Adrenal gland (tissue), 12 donors: Measurements from ENCODE around the gene INS. TPM values are rescaled to one million over a fixed set of nuclear protein-coding genes. Genes with fewer than 3 reads are reported as not detected.

ENCODE experiments used
- DNase-seq, 7 donors: peaks; one replicate each; pipeline ENCODE4 v3.0.0-alpha.2; 2019 to 2020
- H3K27ac ChIP-seq, 5 donors: fragments of 200-600 bp; sonication (generic) in 4 of 5; 1 replicate in 3 of 5; 2 replicates in 2 of 5; pipeline versions ENCODE4 v1.5.1 to v1.8.0; 2016 to 2020; ENCODE audit warnings: mild to moderate bottlenecking in 1 of 5
- H3K27me3 ChIP-seq: fragments of 200-600 bp; 2 replicates; pipeline ENCODE4 v1.8.0; 2021
- H3K36me3 ChIP-seq, 2 donors: fragments of 200-600 bp; replicated peaks in 1 of 2; 1 replicate in 1 of 2; 2 replicates in 1 of 2; pipeline versions ENCODE4 v1.5.1 to v1.8.0; 2018 to 2022
- H3K4me1 ChIP-seq, 2 donors: fragments of 200-600 bp; replicated peaks in 1 of 2; 1 replicate in 1 of 2; 2 replicates in 1 of 2; pipeline versions ENCODE4 v1.5.1 to v1.8.0; 2018 to 2021
- H3K4me3 ChIP-seq, 4 donors: fragments of 200-600 bp; sonication (generic) in 3 of 4; one replicate each; pipeline ENCODE4 v1.5.1; 2016 to 2018
- H3K9me3 ChIP-seq, 3 donors: fragments of 200-600 bp; sonication (generic) in 1 of 3; replicated peaks in 1 of 3; 1 replicate in 2 of 3; 2 replicates in 1 of 3; pipeline versions ENCODE4 v1.5.1 to v1.8.0; 2016 to 2021
- POLR2A ChIP-seq, 2 donors: fragments of 450-650 bp; IDR thresholded peaks; one replicate each; pipeline ENCODE4 v1.6.1; 2017; ENCODE audit warnings: antibody characterized with exemption in 2 of 2, mild to moderate bottlenecking in 2 of 2, moderate library complexity in 1 of 2
- WGBS, 4 donors: extraction: QIAGEN DNeasy Blood & Tissue Kit in 2 of 4; methylation state at CpG; one replicate each; pipeline versions ENCODE4 v1.1.5 to v1.1.7; 2013 to 2017; 5-methylcytosine and 5-hydroxymethylcytosine counted together
- intact Hi-C, 2 donors: fragments of 100-400 bp; cut with DNase I; formaldehyde crosslinking; loops; one replicate each; pipeline versions ENCODE4 v1.14.1 to v1.15.0; 2022 to 2023
- polyA plus RNA-seq, 3 donors: library from polyadenylated mRNA; stranded (reverse); fragments of 200-250 nt in 2 of 3; fragments of 350-450 nt in 1 of 3; fragmentation: Illumina TruSeq in 1 of 3; extraction: RNeasy Lipid Tissue Mini Kit (QIAGEN cat#74804) in 1 of 3; gene quantifications; one replicate each; pipeline ENCODE4 v1.2.3, GENCODE V29; 2013 to 2014
- total RNA-seq, 9 donors: library from RNA; depleted of rRNA in 4 of 9; stranded (reverse); fragments of >200 nt in 4 of 9; fragments of 120-200 nt in 1 of 9; fragmentation: NEBNext Ultra II Directional in 1 of 9; extraction: Animal tissue kit (Norgen Biotek cat#: 25700) in 1 of 9; gene quantifications; one replicate each; pipeline versions ENCODE4 v1.1.0 to v1.2.4, GENCODE V29; 2013 to 2023
- TF ChIP-seq, protein P1 (sequence below), 6 experiments: fragments of 450-650 bp in 4 of 6; fragments of 200-600 bp in 2 of 6; sonication (generic) in 1 of 6; IDR thresholded peaks; 1 replicate in 5 of 6; 2 replicates in 1 of 6; pipeline versions ENCODE4 v1.5.1 to v1.8.0; 2016 to 2021; ENCODE audit warnings: antibody characterized with exemption in 6 of 6, mild to moderate bottlenecking in 2 of 6, moderate library complexity in 1 of 6
- donor health status: healthy with polysubstance abuse.
- donor health status: Bipolar disorder and iron deficiency.
- donor health status: DM: yes; HTN: yes; CAD: no.
- donor health status: DM: no; HTN: no; CAD: no.
- donor health status: DM: no; HTN: no; CAD: no.
- donor health status: DM: yes; HTN: yes; CAD: no.

The INS gene
- total and polyA plus RNA-seq, 12 donors: 0.72 to 45.2 (median 6.5) TPM; not detected in 8

DNA sequence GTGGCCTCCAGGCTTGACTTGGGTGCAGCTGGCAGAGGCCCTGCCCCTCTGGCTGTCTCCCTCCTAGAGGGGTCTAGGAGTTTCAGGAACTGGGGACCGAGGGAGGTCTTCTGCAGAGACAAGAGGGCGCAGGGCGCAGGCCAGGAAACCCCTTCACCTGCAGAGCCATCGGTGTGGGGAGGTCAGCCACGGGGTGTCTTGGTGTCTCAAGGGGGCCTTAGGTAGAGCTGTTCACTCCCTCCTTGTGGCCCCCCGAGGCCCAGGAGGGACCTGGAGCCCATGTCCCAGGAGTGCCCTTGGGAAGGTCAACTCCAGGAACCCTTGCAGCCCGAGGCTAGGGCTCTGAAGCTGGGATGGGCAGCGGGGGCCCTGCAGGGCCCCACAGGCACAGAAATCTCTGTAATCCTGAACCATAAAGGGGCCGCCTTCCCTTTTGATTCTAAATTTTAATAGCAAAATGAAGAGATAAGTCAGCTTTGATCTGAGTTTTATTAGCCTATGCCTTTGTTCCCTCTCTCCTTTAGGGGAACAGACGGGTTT, 42.0 kb upstream of the INS start:
- intact Hi-C loops: loop anchor here in 1 of 2 donors (10.0 kb wide), 1 partner anchor 322 kb away; no protein-coding TSS in a partner anchor
- no peaks in the 10 kb centered on the region for H3K27me3 ChIP-seq
- H3K4me1 ChIP-seq: no peaks in the 10 kb centered on the region
- no peak overlapping the region for H3K4me3 ChIP-seq
- no peaks in the 10 kb centered on the region for H3K36me3 ChIP-seq
- TF ChIP-seq, protein P1, sequence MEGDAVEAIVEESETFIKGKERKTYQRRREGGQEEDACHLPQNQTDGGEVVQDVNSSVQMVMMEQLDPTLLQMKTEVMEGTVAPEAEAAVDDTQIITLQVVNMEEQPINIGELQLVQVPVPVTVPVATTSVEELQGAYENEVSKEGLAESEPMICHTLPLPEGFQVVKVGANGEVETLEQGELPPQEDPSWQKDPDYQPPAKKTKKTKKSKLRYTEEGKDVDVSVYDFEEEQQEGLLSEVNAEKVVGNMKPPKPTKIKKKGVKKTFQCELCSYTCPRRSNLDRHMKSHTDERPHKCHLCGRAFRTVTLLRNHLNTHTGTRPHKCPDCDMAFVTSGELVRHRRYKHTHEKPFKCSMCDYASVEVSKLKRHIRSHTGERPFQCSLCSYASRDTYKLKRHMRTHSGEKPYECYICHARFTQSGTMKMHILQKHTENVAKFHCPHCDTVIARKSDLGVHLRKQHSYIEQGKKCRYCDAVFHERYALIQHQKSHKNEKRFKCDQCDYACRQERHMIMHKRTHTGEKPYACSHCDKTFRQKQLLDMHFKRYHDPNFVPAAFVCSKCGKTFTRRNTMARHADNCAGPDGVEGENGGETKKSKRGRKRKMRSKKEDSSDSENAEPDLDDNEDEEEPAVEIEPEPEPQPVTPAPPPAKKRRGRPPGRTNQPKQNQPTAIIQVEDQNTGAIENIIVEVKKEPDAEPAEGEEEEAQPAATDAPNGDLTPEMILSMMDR (IDR thresholded peaks at IDR 0.05): no peak
- no peaks in the 10 kb centered on the region for H3K9me3 ChIP-seq
- DNase-seq: peak in 1 of 7 donors; percentile 13
- no peak overlapping the region for H3K27ac ChIP-seq
- 71 to 86% (median 82%) methylated on average over 4 to 10 of the region's 10 CpGs for WGBS, 4 donors

DNA sequence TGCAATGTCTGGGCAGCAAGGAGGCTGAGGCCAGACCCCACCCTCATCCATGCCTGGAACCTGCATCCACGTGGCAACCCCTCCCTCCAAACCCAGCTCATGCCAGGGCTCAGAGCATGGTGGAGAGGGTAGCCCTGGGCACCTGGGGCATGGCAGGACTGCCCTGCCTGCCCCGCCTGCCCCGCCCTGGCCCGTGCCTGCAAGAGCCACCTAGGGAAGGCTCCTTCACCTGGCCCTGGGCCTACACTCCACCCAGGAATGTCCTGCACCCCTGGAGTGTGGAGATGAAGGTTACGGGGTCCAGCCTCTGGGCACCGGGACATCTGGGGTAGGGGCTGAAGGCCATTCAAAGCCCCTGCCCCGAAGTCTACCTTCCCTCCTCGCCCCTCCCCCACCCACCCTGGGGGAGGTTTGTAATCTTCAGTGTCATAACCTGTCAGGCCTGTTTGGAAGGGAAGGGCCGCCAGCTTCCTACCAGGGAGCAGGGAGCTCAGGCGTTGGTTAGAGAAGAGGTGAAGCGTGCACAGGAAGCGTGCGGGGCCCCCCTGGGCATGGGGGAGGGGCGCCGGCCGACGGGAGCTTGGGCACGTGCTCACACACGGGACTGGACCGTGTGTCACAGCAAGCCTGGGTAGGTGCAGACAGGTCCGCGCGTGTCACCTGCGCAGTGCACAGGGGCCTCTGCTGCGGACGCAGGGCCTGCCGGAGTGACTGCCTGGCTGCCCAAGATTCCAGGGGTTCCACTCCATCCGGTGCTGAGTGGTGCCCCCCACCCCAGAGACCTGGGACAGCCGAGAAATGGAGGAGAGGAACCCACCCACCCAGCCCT, 41.3 kb upstream of the INS start:
- H3K27ac ChIP-seq: no peak overlapping the region
- intact Hi-C loops: loop anchor here in 1 of 2 donors (10.0 kb wide), 1 partner anchor 323 kb away; no protein-coding TSS in a partner anchor
- no peak overlapping the region for H3K4me3 ChIP-seq
- H3K27me3 ChIP-seq: no peaks in the 10 kb centered on the region
- no peak for TF ChIP-seq POLR2A (IDR thresholded peaks at IDR 0.05)
- TF ChIP-seq, protein P1 (IDR thresholded peaks at IDR 0.05): no peak
- H3K4me1 ChIP-seq: no peaks in the 10 kb centered on the region
- DNase-seq: no peak
- no peaks in the 10 kb centered on the region for H3K36me3 ChIP-seq
- no peaks in the 10 kb centered on the region for H3K9me3 ChIP-seq
- 44 to 79% (median 67%) methylated on average over 14 to 29 of the region's 29 CpGs for WGBS, 4 donors

DNA sequence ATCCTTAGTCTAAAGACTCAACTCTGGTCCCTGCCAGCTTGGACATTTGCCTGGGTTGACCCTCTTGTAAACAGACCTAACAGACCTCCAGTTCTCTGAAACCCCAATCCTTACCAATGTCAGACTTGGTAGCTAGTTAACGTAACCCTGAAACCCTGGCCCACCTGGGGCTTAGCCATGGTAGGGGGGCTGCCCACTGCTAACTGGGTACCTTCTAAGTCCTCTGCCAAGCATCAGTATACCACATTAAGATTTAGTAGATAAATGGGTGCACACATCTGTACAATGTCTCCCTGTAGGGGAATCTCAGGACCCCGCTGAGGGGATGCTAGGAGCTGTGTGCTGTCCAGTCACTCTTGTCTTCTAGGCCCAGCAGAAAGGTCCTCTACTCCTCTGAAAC, 40.5 kb upstream of the INS start:
- Histone ChIP-seq H3K4me1 (no peaks in the 10 kb centered on the region), H3K27me3 (no peaks in the 10 kb centered on the region), H3K4me3 (no peak overlapping the region), H3K9me3 (no peaks in the 10 kb centered on the region), H3K36me3 (no peaks in the 10 kb centered on the region), H3K27ac (no peak overlapping the region)
- TF ChIP-seq, protein P1 (IDR thresholded peaks at IDR 0.05): no peak
- no peak for TF ChIP-seq POLR2A (IDR thresholded peaks at IDR 0.05)
- no peak for DNase-seq
- intact Hi-C loops: loop anchor here in 1 of 2 donors (10.0 kb wide), 1 partner anchor 323 kb away; no protein-coding TSS in a partner anchor
- 67 to 84% (median 80%) methylated on average over 2 of the region's 2 CpGs for WGBS, 4 donors

DNA sequence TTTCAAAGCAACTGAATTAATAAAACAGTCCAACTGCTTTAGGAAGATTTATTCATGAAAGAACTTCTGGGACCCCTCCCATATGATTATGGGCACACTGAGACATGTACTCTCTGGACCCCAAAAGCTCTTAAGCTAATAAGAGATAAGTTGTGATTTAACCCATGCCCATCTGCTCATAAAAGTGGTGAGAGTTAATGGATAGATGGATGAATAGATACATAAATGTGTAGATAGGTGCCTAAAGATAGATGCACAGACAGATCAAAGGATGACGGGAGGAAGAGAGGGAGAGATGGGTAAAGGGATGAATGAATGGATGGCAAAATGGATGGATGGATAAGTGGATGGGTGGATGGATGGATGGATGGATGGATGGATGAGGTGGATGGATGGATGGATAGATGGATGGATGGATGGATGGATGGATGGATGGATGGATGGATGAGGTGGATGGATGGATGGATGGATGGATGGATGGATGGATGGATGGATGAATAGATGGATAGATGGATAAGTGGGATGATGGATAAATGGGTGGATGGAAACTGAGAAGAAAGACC, 40.0 kb upstream of the INS start:
- Histone ChIP-seq H3K27ac (no peak overlapping the region), H3K4me1 (no peaks in the 10 kb centered on the region), H3K4me3 (no peak overlapping the region), H3K36me3 (no peaks in the 10 kb centered on the region), H3K27me3 (no peaks in the 10 kb centered on the region), H3K9me3 (no peaks in the 10 kb centered on the region)
- intact Hi-C loops: loop anchor here in 1 of 2 donors (10.0 kb wide), 1 partner anchor 324 kb away; no protein-coding TSS in a partner anchor
- 65 to 83% (median 72%) methylated on average over 1 of the region's 1 CpG for WGBS, 4 donors
- no peak for DNase-seq
- no peak for TF ChIP-seq POLR2A (IDR thresholded peaks at IDR 0.05)
- TF ChIP-seq, protein P1 (IDR thresholded peaks at IDR 0.05): no peak
